Measurements from ENCODE around the gene OPA1. TPM values are rescaled to one million over a fixed set of nuclear protein-coding genes. Genes with fewer than 3 reads are reported as not detected.
"Not testable (repeated sequence)": the region's sequence is repeated elsewhere in the genome, so short reads cannot be mapped to it uniquely, and the experiment has no call there.

OPA1 gene
- total RNA-seq, 1 donor from 2014 or later = 71.3 TPM

- no peak for DNase-seq (ENCODE audit: low read depth, low spot score)
These were observed 2.7 kb upstream of the OPA1 start for GRCh38 chr3:193590088-193590856.

GRCh38 chr3:193593668-193594030 is 641 bp downstream of the OPA1 start:
- no peak for DNase-seq (ENCODE audit: low read depth, low spot score)

GRCh38 chr3:193594946-193595689 is 2.1 kb downstream of the OPA1 start:
- no peak for DNase-seq (ENCODE audit: low read depth, low spot score)

GRCh38 chr3:193595939-193596487 is 3.0 kb downstream of the OPA1 start:
- no peak for DNase-seq (ENCODE audit: low read depth, low spot score)

- DNase-seq (ENCODE audit: low read depth, low spot score) = no peak
These were observed 5.2 kb downstream of the OPA1 start for GRCh38 chr3:193598202-193598601.

GRCh38 chr3:193599393-193599792 is 6.4 kb downstream of the OPA1 start:
- DNase-seq (ENCODE audit: low read depth, low spot score) = no peak

- DNase-seq (ENCODE audit: low read depth, low spot score) = peak; percentile 35
These were observed 12.9 kb downstream of the OPA1 start for GRCh38 chr3:193605876-193606275.

GRCh38 chr3:193606892-193607291 is 13.9 kb downstream of the OPA1 start:
- not testable (repeated sequence) for DNase-seq (ENCODE audit: low read depth, low spot score)

- not testable (repeated sequence) for DNase-seq (ENCODE audit: low read depth, low spot score)
These were observed 17.5 kb downstream of the OPA1 start for GRCh38 chr3:193610516-193610915.

- no peak for DNase-seq (ENCODE audit: low read depth, low spot score)
These were observed 21.4 kb downstream of the OPA1 start for GRCh38 chr3:193614430-193614829.

- no peak for DNase-seq (ENCODE audit: low read depth, low spot score)
These were observed 24.6 kb downstream of the OPA1 start for GRCh38 chr3:193617628-193618027.

- no peak for DNase-seq (ENCODE audit: low read depth, low spot score)
These were observed 27.0 kb downstream of the OPA1 start for GRCh38 chr3:193620057-193620456.

- no peak for DNase-seq (ENCODE audit: low read depth, low spot score)
These were observed 27.6 kb downstream of the OPA1 start for GRCh38 chr3:193620650-193621049.

- DNase-seq (ENCODE audit: low read depth, low spot score) = no peak
These were observed 28.1 kb downstream of the OPA1 start for GRCh38 chr3:193621127-193621526.

- DNase-seq (ENCODE audit: low read depth, low spot score) = no peak
These were observed 37.0 kb downstream of the OPA1 start for GRCh38 chr3:193630005-193630404.

GRCh38 chr3:193637831-193638230 is 44.8 kb downstream of the OPA1 start:
- no peak for DNase-seq (ENCODE audit: low read depth, low spot score)

- DNase-seq (ENCODE audit: low read depth, low spot score) = no peak
These were observed 45.8 kb downstream of the OPA1 start for GRCh38 chr3:193638833-193639232.

GRCh38 chr3:193640165-193640715 is 47.2 kb downstream of the OPA1 start:
- DNase-seq (ENCODE audit: low read depth, low spot score) = no peak

- DNase-seq (ENCODE audit: low read depth, low spot score) = no peak
These were observed 47.9 kb downstream of the OPA1 start for GRCh38 chr3:193640728-193641439.

- DNase-seq (ENCODE audit: low read depth, low spot score) = no peak
These were observed 48.4 kb downstream of the OPA1 start for GRCh38 chr3:193641440-193641775.

- DNase-seq (ENCODE audit: low read depth, low spot score) = no peak
These were observed 52.8 kb downstream of the OPA1 start for GRCh38 chr3:193645806-193646205.
